GM12892 (cell line): Measurements from ENCODE around the gene ANK3.

Experiments used
- POLR2AphosphoS5 ChIP-seq: IDR thresholded peaks from 2 replicates; pipeline ENCODE4 v1.6.1; 2011; ENCODE audit warnings: low read depth, low read length, control low read depth
- TAF1 ChIP-seq: IDR thresholded peaks from 2 replicates; pipeline ENCODE4 v1.6.1; 2011; ENCODE audit warnings: low read depth, mild to moderate bottlenecking, control low read depth, low read length, borderline replicate concordance

GRCh38 chr10:60433684-60434083 is 44.0 kb upstream of the ANK3 start:
- TF ChIP-seq TAF1, result no peak
- TF ChIP-seq POLR2AphosphoS5, result no peak
